Measurements from ENCODE around the gene UHRF2. TPM values are rescaled to one million over a fixed set of nuclear protein-coding genes. Genes with fewer than 3 reads are reported as not detected.
"Not testable (repeated sequence)": the region's sequence is repeated elsewhere in the genome, so short reads cannot be mapped to it uniquely, and the experiment has no call there.

Gene UHRF2
- polyA plus RNA-seq, 1 experiment = 31.1 TPM

DNA sequence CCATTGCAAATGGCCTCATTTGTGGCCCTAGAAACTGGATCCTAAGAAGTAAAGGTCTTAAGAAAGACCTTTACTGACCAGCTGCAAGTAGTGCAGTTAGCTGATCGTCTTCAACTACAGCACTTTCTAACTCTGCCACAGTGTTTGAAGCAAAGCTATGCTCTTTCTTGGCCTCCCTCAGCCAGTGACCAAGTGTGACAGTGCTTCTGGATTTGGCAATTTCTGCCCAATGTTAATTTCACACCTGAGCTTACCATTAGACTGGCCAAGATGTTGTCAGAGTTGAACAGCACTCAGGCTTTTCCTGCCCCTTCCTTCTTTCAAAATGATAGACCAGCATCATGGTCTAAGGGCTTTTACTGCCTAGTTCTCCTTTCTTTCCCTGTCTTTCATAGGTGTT, 36.1 kb downstream of the UHRF2 start:
- Histone ChIP-seq H3K36me3 (ENCODE audit: control insufficient read depth, insufficient read depth, low read length) (no peaks in the 10 kb centered on the region; the same call in 1 of the 2 replicates), H3K27me3 (ENCODE audit: control insufficient read depth, insufficient read depth, low read length) (no peaks in the 10 kb centered on the region), H3K4me3 (ENCODE audit: low read depth, low read length) (no peak overlapping the region)
- POLR2A ChIA-PET = no interaction called here
- CTCF ChIA-PET = interaction anchor here (1.0 kb wide), 1 partner anchor 94 kb away, joined by 3 read pairs; no protein-coding TSS in a partner anchor
- no peak for TF ChIP-seq CTCF (IDR thresholded peaks at IDR 0.05; ENCODE audit: insufficient read depth, low read depth, low read length)
- no peak for DNase-seq (ENCODE audit: low read depth)

- Histone ChIP-seq H3K4me3 (ENCODE audit: low read depth, low read length) (no peak overlapping the region), H3K36me3 (ENCODE audit: control insufficient read depth, insufficient read depth, low read length) (no peaks in the 10 kb centered on the region; the same call in 1 of the 2 replicates), H3K27me3 (ENCODE audit: control insufficient read depth, insufficient read depth, low read length) (no peaks in the 10 kb centered on the region)
- TF ChIP-seq CTCF (IDR thresholded peaks at IDR 0.05; ENCODE audit: insufficient read depth, low read depth, low read length) = no peak
- DNase-seq (ENCODE audit: low read depth) = no peak
- CTCF ChIA-PET = no interaction called here
- POLR2A ChIA-PET = no interaction called here
Measured at GRCh38 chr9:6449645-6450044, 36.6 kb downstream of the UHRF2 start.

DNA sequence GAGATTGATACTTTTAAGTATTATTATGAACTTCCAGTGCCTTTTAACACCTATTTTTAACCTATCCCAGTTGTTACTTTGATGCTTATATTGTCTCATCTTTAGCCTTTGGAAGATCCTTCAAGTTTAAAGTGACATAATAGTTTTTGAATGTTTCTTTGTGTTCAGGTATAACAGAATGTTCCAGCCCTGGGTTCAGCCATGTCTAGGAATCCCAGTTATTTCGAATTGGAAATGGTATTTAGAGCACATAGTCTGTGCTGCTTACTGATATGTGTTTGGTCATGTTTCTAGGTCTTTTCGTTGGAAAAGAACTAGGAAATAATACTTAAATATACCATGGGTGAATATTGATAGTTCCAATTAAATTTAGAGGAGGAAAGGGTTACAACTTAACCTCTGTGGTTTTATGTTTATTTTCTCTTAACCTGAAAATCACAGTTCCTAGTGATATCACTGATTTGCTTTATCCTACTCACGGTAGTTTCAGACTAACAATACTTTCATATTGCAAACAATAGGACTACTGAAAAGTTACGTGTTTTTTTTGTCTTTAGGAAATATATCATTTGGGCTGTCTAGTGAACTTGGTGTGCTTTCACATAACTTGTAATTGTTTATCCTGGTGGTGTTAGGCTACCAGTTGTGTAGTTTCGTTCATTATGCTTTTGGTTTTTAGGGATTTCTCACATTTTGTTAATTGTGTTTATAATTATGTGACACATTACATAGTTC, 37.8 kb downstream of the UHRF2 start:
- ChIA-PET CTCF (no interaction called here), POLR2A (no interaction called here)
- Histone ChIP-seq H3K4me3 (ENCODE audit: low read depth, low read length) (no peak overlapping the region), H3K27me3 (ENCODE audit: control insufficient read depth, insufficient read depth, low read length) (no peaks in the 10 kb centered on the region), H3K36me3 (ENCODE audit: control insufficient read depth, insufficient read depth, low read length) (no peaks in the 10 kb centered on the region)
- DNase-seq (ENCODE audit: low read depth) = no peak
- TF ChIP-seq CTCF (IDR thresholded peaks at IDR 0.05; ENCODE audit: insufficient read depth, low read depth, low read length) = no peak

GRCh38 chr9:6455292-6455691, 42.3 kb downstream of the UHRF2 start:
- H3K4me3 ChIP-seq (ENCODE audit: low read depth, low read length); POLR2A ChIA-PET; DNase-seq (ENCODE audit: low read depth); H3K27me3 ChIP-seq (ENCODE audit: control insufficient read depth, insufficient read depth, low read length); H3K36me3 ChIP-seq (ENCODE audit: control insufficient read depth, insufficient read depth, low read length): not testable (repeated sequence)
- CTCF ChIA-PET = interaction anchor here (1.2 kb wide), 1 partner anchor 101 kb away, joined by 3 read pairs; no protein-coding TSS in a partner anchor

DNA sequence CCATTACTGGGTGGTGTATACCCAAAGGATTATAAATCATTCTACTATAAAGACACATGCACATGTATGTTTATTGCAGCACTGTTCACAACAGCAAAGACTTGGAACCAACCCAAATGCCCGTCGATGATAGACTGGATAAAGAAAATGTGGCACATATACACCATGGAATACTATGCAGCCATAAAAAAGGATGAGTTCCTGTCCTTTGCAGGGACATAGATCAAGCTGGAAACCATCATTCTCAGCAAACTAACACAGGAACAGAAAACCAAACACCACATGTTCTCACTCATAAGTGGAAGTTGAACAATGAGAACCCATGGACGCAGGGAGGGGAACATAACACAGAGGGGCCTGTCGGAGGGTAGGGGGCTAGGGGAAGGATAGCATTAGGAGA, 45.7 kb downstream of the UHRF2 start:
- CTCF ChIA-PET; H3K27me3 ChIP-seq (ENCODE audit: control insufficient read depth, insufficient read depth, low read length); H3K4me3 ChIP-seq (ENCODE audit: low read depth, low read length); DNase-seq (ENCODE audit: low read depth); POLR2A ChIA-PET; H3K36me3 ChIP-seq (ENCODE audit: control insufficient read depth, insufficient read depth, low read length): not testable (repeated sequence)

- Histone ChIP-seq H3K27me3 (ENCODE audit: control insufficient read depth, insufficient read depth, low read length) (no peaks in the 10 kb centered on the region), H3K4me3 (ENCODE audit: low read depth, low read length) (no peak overlapping the region), H3K36me3 (ENCODE audit: control insufficient read depth, insufficient read depth, low read length) (peaks cover 4% of the 10 kb centered on the region)
- TF ChIP-seq CTCF (IDR thresholded peaks at IDR 0.05; ENCODE audit: insufficient read depth, low read depth, low read length) = no peak
- CTCF ChIA-PET = no interaction called here
- DNase-seq (ENCODE audit: low read depth) = no peak
- POLR2A ChIA-PET = no interaction called here
Measured at GRCh38 chr9:6459718-6460117, 46.7 kb downstream of the UHRF2 start.
